ENCODE data around the gene ZNRD2.

The ZNRD2 gene

GRCh38 chr11:65612691-65613090 lies 42.4 kb downstream of the ZNRD2 start:
- POLR2A ChIA-PET: interaction anchor here (1.0 to 1.1 kb wide), 2 partner anchors 17 to 99 kb away, joined by 3 to 4 read pairs; partner anchors contain the start of genes KAT5 and KCNK7
- Histone ChIP-seq H3K36me3 (ENCODE audit: control insufficient read depth in 4 of 4, insufficient read depth in 4 of 4, low read length in 3 of 4) (peaks cover 10 to 39% (median 29%) of the 10 kb centered on the region in 4 experiments), H3K27me3 (replicated peaks in 2 of 5; ENCODE audit: control insufficient read depth in 4 of 5, insufficient read depth in 5 of 5, low read length in 4 of 5) (no peaks in the 10 kb centered on the region), H3K4me1 (ENCODE audit: control extremely low read depth in 1 of 4, control insufficient read depth in 4 of 4, insufficient read depth in 4 of 4, low read length in 3 of 4) (peaks cover 5 to 64% (median 59%) of the 10 kb centered on the region in 4 experiments), H3K27ac (ENCODE audit: insufficient read depth in 1 of 2, low read depth in 1 of 2, low read length in 2 of 2, poor library complexity in 1 of 2, severe bottlenecking in 2 of 2) (peak overlapping the region; percentile 82 to 93), H3K4me3 (ENCODE audit: control insufficient read depth in 1 of 7, extremely low read depth in 1 of 7, insufficient read depth in 4 of 7, low read depth in 2 of 7, low read length in 6 of 7) (peak overlapping the region; percentile 48 to 98 (median 86)), H3K9me3 (ENCODE audit: control extremely low read depth in 1 of 5, control insufficient read depth in 4 of 5, insufficient read depth in 2 of 5, low read depth in 1 of 5, low read length in 4 of 5) (no peaks in the 10 kb centered on the region)
- WGBS (ENCODE audit: insufficient coverage): 34% methylated on average over 7 of the region's 7 CpGs
- CTCF ChIA-PET: interaction anchor here (0.7 to 16.3 kb wide), 9 partner anchors 8 to 271 kb away, joined by 3 to 229 read pairs (median 4); partner anchors contain the start of genes FAM89B and KCNK7
- no peak for DNase-seq

GRCh38 chr11:65613091-65613928 lies 43.0 kb downstream of the ZNRD2 start:
- no peaks in the 10 kb centered on the region for H3K9me3 ChIP-seq (ENCODE audit: control extremely low read depth in 1 of 5, control insufficient read depth in 4 of 5, insufficient read depth in 2 of 5, low read depth in 1 of 5, low read length in 4 of 5)
- peak overlapping the region; percentile 82 to 93 for H3K27ac ChIP-seq (ENCODE audit: insufficient read depth in 1 of 2, low read depth in 1 of 2, low read length in 2 of 2, poor library complexity in 1 of 2, severe bottlenecking in 2 of 2)
- peaks cover 5 to 39% (median 27%) of the 10 kb centered on the region in 4 experiments for H3K36me3 ChIP-seq (ENCODE audit: control insufficient read depth in 4 of 4, insufficient read depth in 4 of 4, low read length in 3 of 4)
- WGBS (ENCODE audit: insufficient coverage): 9% methylated on average over 36 of the region's 43 CpGs
- peak overlapping the region; percentile 73 to 98 (median 86) for H3K4me3 ChIP-seq (ENCODE audit: control insufficient read depth in 1 of 7, extremely low read depth in 1 of 7, insufficient read depth in 4 of 7, low read depth in 2 of 7, low read length in 6 of 7)
- ChIA-PET CTCF (interaction anchor here (0.7 to 16.3 kb wide), 8 partner anchors 9 to 271 kb away, joined by 3 to 229 read pairs (median 5); partner anchors contain the start of genes FAM89B and KCNK7), POLR2A (interaction anchor here (0.7 to 1.8 kb wide), 5 partner anchors 18 to 99 kb away, joined by 3 to 4 read pairs (median 3); partner anchors contain the start of genes FAM89B, KAT5 and KCNK7)
- H3K4me1 ChIP-seq (ENCODE audit: control extremely low read depth in 1 of 4, control insufficient read depth in 4 of 4, insufficient read depth in 4 of 4, low read length in 3 of 4): peaks cover 5 to 64% (median 59%) of the 10 kb centered on the region in 4 experiments
- no peaks in the 10 kb centered on the region for H3K27me3 ChIP-seq (replicated peaks in 2 of 5; ENCODE audit: control insufficient read depth in 4 of 5, insufficient read depth in 5 of 5, low read length in 4 of 5)
- DNase-seq: no peak

GRCh38 chr11:65615229-65615949 lies 45.1 kb downstream of the ZNRD2 start, which contains the start of gene PCNX3:
Gene PCNX3, plus strand, starts transcription at chr11:65615776. Its CDS starts 536 bp downstream, at chr11:65616312.
- H3K36me3 ChIP-seq (ENCODE audit: control insufficient read depth in 4 of 4, insufficient read depth in 4 of 4, low read length in 3 of 4): peaks cover 10 to 42% (median 30%) of the 10 kb centered on the region in 4 experiments
- peak within 1 kb of the TSS; percentile 73 to 98 (median 86) for H3K4me3 ChIP-seq (ENCODE audit: control insufficient read depth in 1 of 7, extremely low read depth in 1 of 7, insufficient read depth in 4 of 7, low read depth in 2 of 7, low read length in 6 of 7)
- H3K9me3 ChIP-seq (ENCODE audit: control extremely low read depth in 1 of 5, control insufficient read depth in 4 of 5, insufficient read depth in 2 of 5, low read depth in 1 of 5, low read length in 4 of 5): no peaks in the 10 kb centered on the region
- CTCF ChIA-PET: interaction anchor here (0.8 to 16.3 kb wide), 10 partner anchors 10 to 74 kb away, joined by 3 to 229 read pairs (median 4); partner anchors contain the start of genes KCNK7 and ZNRD2
- DNase-seq: peak; percentile 100
- peaks cover 4 to 50% (median 46%) of the 10 kb centered on the region in 4 experiments for H3K4me1 ChIP-seq (ENCODE audit: control extremely low read depth in 1 of 4, control insufficient read depth in 4 of 4, insufficient read depth in 4 of 4, low read length in 3 of 4)
- H3K27ac ChIP-seq (ENCODE audit: insufficient read depth in 1 of 2, low read depth in 1 of 2, low read length in 2 of 2, poor library complexity in 1 of 2, severe bottlenecking in 2 of 2): peak within 1 kb of the TSS; percentile 82 to 93
- POLR2A ChIA-PET: interaction anchor here (0.9 to 1.5 kb wide), 7 partner anchors 11 to 273 kb away, joined by 3 to 8 read pairs (median 3); partner anchors contain the start of genes AP5B1, FIBP and RELA
- H3K27me3 ChIP-seq (replicated peaks in 2 of 5; ENCODE audit: control insufficient read depth in 4 of 5, insufficient read depth in 5 of 5, low read length in 4 of 5): no peaks in the 10 kb centered on the region
- under 1% methylated on average over 51 of the region's 55 CpGs for WGBS (ENCODE audit: insufficient coverage)

- ChIA-PET POLR2A (interaction anchor here (0.9 to 1.5 kb wide), 5 partner anchors 10 to 272 kb away, joined by 3 to 8 read pairs (median 3); partner anchors contain the start of genes AP5B1, FIBP and RELA), CTCF (interaction anchor here (1.2 to 16.3 kb wide), 7 partner anchors 10 to 44 kb away, joined by 3 to 229 read pairs (median 6); partner anchors contain the start of gene KCNK7)
- H3K27ac ChIP-seq (ENCODE audit: insufficient read depth in 1 of 2, low read depth in 1 of 2, low read length in 2 of 2, poor library complexity in 1 of 2, severe bottlenecking in 2 of 2): peak overlapping the region; percentile 68 to 91
- H3K9me3 ChIP-seq (ENCODE audit: control extremely low read depth in 1 of 5, control insufficient read depth in 4 of 5, insufficient read depth in 2 of 5, low read depth in 1 of 5, low read length in 4 of 5): no peaks in the 10 kb centered on the region
- peaks cover 10 to 49% (median 34%) of the 10 kb centered on the region in 4 experiments for H3K36me3 ChIP-seq (ENCODE audit: control insufficient read depth in 4 of 4, insufficient read depth in 4 of 4, low read length in 3 of 4)
- 2% methylated on average over 33 of the region's 50 CpGs for WGBS (ENCODE audit: insufficient coverage)
- peaks cover 0 to 43% (median 39%) of the 10 kb centered on the region in 4 experiments for H3K4me1 ChIP-seq (ENCODE audit: control extremely low read depth in 1 of 4, control insufficient read depth in 4 of 4, insufficient read depth in 4 of 4, low read length in 3 of 4)
- peak overlapping the region; percentile 53 to 95 (median 73) for H3K4me3 ChIP-seq (ENCODE audit: control insufficient read depth in 1 of 7, extremely low read depth in 1 of 7, insufficient read depth in 4 of 7, low read depth in 2 of 7, low read length in 6 of 7)
- DNase-seq: peak in 1 of 3 donors; percentile 32
- H3K27me3 ChIP-seq (replicated peaks in 2 of 5; ENCODE audit: control insufficient read depth in 4 of 5, insufficient read depth in 5 of 5, low read length in 4 of 5): no peaks in the 10 kb centered on the region
Observed at GRCh38 chr11:65615950-65616574, 45.8 kb downstream of the ZNRD2 start.

GRCh38 chr11:65616575-65617001 lies 46.3 kb downstream of the ZNRD2 start:
- peaks cover 10 to 54% (median 36%) of the 10 kb centered on the region in 4 experiments for H3K36me3 ChIP-seq (ENCODE audit: control insufficient read depth in 4 of 4, insufficient read depth in 4 of 4, low read length in 3 of 4)
- DNase-seq: no peak

More at GRCh38 chr11:65616575-65617001, 46.3 kb downstream of the ZNRD2 start:
- peaks cover 0 to 38% (median 34%) of the 10 kb centered on the region in 4 experiments for H3K4me1 ChIP-seq (ENCODE audit: control extremely low read depth in 1 of 4, control insufficient read depth in 4 of 4, insufficient read depth in 4 of 4, low read length in 3 of 4)
- H3K27me3 ChIP-seq (replicated peaks in 2 of 5; ENCODE audit: control insufficient read depth in 4 of 5, insufficient read depth in 5 of 5, low read length in 4 of 5): no peaks in the 10 kb centered on the region
- 93% methylated on average over 8 of the region's 10 CpGs for WGBS (ENCODE audit: insufficient coverage)
- ChIA-PET POLR2A (no interaction called here), CTCF (interaction anchor here (1.0 to 3.5 kb wide), 6 partner anchors 9 to 95 kb away, joined by 3 to 14 read pairs (median 5); partner anchors contain the start of gene KAT5)
- H3K27ac ChIP-seq (ENCODE audit: insufficient read depth in 1 of 2, low read depth in 1 of 2, low read length in 2 of 2, poor library complexity in 1 of 2, severe bottlenecking in 2 of 2): peak overlapping the region; percentile 68 to 91
- peak overlapping the region; percentile 37 to 95 (median 73) for H3K4me3 ChIP-seq (ENCODE audit: control insufficient read depth in 1 of 7, extremely low read depth in 1 of 7, insufficient read depth in 4 of 7, low read depth in 2 of 7, low read length in 6 of 7)
- no peaks in the 10 kb centered on the region for H3K9me3 ChIP-seq (ENCODE audit: control extremely low read depth in 1 of 5, control insufficient read depth in 4 of 5, insufficient read depth in 2 of 5, low read depth in 1 of 5, low read length in 4 of 5)
